ENCODE measurements around the gene DMXL1.

GRCh38 chr5:119071561-119071995 lies 691 bp downstream of the DMXL1 start:
- TF ChIP-seq CTCF (IDR thresholded peaks at IDR 0.05), result no peak
- no peak for TF ChIP-seq POLR2A (IDR thresholded peaks at IDR 0.05)

Measured in esophagus squamous epithelium (tissue), 4 donors.